Testis (tissue), 2 donors: ENCODE measurements around the gene VSNL1.
A peak's percentile ranks its signal among the peaks of the same experiment; 100 is the strongest.

ENCODE experiments used
- CTCF ChIP-seq, 3 experiments: fragments of 450-650 bp in 2 of 3; fragments of 200-600 bp in 1 of 3; sonication (generic) in 1 of 3; IDR thresholded peaks; one replicate each; pipeline ENCODE4 v1.5.1; 2016 to 2019; ENCODE audit warnings: antibody characterized with exemption in 3 of 3, mild to moderate bottlenecking in 2 of 3, moderate library complexity in 1 of 3
- POLR2A ChIP-seq: fragments of 450-650 bp; IDR thresholded peaks from one replicate; pipeline ENCODE4 v1.6.1; 2017; ENCODE audit warnings: antibody characterized with exemption, mild to moderate bottlenecking, moderate library complexity

GRCh38 chr2:17646081-17646554 lies 105.6 kb downstream of the VSNL1 start:
- TF ChIP-seq CTCF (IDR thresholded peaks at IDR 0.05) (peak; percentile 87 to 96 (median 92)), POLR2A (no peak)
